Measurements from ENCODE around the gene CSNK1D.

The CSNK1D gene

DNA sequence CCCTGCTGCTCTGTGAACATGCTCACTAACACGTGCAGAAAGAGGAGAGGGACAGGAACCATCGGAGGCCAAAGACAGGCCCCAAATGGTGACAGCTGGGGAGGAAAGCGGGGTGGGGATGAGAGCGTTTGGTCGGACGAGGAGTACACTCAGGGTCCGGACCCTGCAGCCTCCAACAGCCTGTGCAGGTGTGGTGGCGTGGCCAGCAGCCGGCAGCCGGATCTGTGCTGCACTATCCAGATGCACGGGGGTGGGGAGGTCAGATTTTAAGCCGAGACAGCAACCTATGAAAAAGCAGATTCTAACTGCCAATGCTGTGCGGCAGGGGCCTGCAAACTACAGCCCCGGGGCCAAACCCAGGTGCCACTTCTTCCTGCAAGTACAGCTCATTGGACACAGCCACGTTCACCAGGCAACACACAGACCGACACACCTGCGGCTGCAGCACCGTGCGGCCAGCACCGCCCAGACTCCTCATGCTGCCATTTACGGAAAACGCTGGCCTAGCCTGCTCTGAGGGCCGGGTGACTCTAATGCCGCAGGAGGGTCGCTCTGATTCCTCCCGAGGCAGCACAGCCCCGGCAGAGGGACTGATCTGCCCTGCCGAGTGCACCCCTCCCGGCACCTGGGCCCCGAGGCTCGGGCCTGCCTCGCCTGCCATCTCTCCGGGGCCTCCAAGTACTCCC, 23.5 kb downstream of the CSNK1D start:
- DNase-seq: no peak

DNA sequence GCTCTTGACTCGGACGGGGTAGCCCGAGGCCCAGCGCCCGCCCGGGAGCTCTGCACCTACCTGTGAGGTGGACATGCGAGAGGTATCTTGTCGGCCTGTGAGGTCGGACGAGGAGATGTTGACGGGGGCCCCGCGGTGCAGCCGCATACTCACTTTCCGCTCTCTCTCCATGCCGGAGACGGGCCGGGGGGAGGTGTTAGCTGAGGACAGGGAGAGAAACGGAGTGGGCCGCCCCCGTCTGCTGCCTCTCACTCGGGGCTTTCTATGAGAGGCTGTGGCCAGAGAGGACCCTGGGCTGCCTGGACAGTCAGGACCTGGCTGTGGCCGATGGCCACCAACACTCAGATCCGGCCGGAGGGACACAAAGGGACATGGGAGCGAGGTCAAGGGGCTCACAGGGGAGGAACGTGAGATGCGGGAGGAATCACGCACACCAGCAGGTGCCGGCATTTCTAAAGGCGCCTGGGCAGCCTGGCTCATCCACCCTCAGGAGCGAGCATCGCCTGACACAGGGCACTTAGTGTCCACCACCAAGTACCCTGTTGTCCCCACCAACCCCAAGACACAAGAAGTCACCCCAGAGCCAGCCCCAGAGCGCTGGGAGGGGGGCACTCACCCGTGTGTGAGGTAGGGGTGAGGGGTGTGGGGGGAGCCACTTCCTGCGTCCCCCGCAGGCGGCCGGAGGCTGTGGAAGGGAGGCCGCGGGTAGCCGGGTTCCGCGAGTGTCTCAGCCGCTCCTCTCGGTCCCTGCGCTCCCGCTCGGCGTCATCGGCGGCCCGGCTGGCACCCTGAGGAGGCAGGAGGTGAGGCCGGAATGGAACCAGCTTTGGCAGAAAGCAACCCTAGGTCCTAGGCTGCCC, 24.5 kb downstream of the CSNK1D start:
- no peak for DNase-seq

GRCh38 chr17:82247856-82248671, 25.4 kb downstream of the CSNK1D start:
- no peak for DNase-seq

GRCh38 chr17:82247182-82247823, 26.2 kb downstream of the CSNK1D start:
- no peak for DNase-seq

DNA sequence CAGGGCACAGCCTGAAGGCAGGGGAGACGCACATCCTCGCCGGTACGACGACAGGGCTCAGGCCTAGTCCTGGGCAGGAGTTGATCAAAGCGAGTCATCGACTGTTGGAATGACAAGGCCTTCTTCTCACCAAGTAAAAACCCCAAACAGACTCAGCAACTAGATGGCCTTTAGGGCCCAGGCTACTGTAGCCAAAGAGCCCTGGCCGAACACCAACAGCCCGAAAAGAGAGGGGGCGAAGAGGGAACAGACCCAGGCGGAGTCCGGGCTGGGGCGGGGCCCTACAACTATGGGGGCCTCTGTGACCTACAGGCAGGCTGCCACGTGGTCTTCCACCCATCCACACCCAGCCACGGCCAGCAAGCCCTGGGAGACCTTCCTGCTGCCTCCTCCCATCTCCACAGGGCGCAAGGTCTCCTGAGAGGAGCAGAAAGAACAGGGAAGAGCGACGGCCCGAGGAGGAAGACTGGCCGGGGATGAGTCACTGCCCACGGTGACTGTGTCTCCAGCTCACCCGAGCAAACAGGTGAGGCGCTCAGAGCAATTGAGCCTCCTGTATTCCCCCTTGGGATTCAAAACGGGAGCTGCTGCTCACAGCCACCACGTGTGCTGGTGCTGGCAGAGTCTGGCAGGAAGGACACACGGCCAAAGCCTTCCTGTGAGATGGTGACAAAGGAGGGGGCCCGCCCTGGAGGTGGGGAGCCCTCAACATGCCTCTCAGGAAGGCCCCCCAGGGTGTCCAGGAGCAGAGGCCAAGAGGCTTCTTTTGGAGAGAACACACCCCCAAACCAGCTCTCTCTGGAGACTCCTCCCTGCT, 26.9 kb downstream of the CSNK1D start:
- DNase-seq: peak; percentile 66

DNA sequence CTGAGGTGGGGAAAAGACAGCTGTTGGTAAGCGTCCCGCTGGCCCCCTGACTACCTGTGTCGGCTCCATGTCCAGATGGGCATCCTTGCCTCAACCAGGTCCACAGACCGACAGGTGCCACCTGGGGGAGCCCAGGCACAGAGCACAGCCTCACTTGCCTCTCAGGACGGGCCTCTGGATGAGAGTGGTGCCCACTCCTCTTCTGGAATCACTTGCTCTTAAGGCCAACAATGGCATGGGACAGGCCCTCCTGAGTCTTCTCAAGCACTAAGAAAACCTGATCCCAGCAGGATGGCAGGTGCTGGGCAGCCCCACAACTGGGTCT, 27.5 kb downstream of the CSNK1D start:
- DNase-seq: no peak

DNA sequence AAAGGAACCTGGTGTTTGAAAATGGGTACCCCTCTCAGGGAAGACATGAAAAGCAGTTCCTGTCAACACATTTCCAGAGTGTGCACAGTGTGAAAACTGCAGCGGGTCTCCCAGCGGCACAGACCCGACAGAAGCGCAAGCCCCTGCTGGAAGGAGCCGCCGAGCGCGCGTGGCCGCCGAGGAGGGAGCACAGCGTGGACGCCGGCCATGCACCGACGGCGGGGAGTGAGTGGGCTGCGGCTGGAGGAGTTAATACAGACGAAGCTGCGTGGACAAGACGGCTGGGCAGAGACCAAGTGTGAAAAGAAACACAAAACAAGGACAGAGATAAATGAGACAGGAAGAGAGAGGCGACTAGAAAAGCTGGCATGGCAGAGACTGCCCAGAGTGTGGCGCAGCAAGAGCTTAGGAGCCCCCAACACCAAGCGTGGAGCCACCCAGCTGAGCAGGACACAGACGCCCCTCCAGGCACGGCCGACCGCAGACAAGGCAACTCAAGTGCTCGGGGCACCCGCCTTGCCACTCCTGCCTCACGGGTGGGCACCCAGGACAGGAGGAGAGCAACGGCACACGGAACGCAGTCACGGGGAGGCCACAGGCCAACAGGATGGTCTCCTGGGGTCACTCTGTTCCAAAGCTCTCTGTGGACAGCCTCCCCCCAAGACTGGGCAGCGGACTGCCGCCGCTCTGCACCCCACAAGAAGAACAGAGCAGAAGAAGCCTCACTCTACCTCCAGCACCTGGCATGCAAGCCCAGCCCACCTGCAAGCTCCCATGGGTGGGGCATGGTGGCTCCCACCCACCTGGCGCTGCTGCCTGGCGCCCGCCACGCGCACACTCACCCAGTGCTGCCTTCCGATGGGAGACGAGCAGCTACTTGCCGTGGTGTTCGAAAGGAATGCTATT, 28.1 kb downstream of the CSNK1D start:
- DNase-seq: no peak

GRCh38 chr17:82244413-82245133, 28.9 kb downstream of the CSNK1D start:
- peak; percentile 36 for DNase-seq

DNA sequence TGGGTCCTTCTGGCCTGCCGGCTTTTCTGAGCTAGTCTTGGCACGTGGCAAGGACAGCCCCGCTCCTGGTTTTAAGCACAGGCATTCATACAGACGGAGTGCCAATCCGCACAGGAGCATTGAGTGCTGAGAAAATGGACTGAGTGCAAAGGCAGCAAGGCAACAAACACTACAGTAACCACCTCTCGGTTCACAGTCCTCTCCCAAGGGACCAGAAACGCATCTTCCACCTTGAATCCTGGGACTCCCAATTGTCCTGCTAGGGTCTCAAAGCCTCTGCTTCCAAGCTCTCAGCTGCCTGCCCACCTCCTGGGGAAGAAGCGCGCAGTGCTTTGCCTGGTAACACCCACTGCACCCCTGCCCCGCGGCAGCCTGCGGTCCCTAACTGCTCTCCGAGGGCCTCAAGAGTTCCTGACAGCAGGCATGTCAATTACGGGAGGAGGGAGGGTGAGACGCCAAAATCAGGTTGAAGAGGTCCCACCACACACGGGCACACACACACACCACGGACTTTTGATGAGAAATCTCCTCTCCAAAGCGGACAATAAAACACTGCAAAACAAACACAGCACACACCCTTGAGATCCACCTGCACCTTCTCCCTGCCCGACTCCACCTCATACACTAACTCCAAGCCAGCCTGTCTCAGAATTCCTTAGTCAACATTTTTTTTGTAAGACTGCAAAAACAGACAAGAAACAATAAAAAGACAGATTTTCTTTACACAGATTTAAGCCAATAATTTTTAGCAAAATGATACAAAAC, 29.7 kb downstream of the CSNK1D start:
- DNase-seq: no peak

DNA sequence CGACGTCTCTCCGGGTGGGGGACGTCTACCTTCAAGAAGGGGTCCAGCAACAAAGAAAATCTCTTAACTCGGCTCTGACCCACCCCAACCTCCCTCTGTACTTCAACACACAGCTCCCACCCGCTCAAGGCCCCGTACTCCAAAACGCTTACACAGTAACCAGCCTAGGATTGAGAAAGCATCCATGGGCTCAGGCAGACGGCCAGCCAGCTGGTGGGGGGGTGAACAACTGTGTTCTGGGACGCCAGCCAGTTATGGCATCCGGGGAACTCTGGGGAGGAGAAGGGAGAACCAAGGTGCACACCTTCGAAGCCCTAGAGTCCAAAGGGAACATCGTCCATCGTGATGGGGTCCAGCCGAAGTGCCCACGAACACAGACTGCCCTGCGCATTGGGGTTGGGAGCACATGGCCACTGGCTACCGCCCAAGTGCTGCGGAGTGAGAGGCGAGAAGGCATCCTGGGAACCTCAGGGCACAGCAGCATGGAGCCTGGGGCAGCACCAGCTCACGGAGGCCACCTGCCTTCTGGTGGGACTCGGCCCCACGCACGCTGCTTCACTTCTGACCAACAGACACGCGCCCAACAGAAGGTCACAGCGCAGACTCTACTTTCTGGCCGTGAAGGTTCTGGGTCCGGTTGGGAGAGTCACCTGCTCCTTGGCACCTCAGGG, 30.4 kb downstream of the CSNK1D start:
- DNase-seq: peak; percentile 80

- no peak for DNase-seq
These were observed 30.9 kb downstream of the CSNK1D start for GRCh38 chr17:82242698-82242976.

GRCh38 chr17:82241926-82242697, 31.4 kb downstream of the CSNK1D start:
- DNase-seq: peak; percentile 35

- DNase-seq: peak; percentile 53
These were observed 32.1 kb downstream of the CSNK1D start for GRCh38 chr17:82241183-82241925.

GRCh38 chr17:82240506-82241182, 32.9 kb downstream of the CSNK1D start:
- no peak for DNase-seq

DNA sequence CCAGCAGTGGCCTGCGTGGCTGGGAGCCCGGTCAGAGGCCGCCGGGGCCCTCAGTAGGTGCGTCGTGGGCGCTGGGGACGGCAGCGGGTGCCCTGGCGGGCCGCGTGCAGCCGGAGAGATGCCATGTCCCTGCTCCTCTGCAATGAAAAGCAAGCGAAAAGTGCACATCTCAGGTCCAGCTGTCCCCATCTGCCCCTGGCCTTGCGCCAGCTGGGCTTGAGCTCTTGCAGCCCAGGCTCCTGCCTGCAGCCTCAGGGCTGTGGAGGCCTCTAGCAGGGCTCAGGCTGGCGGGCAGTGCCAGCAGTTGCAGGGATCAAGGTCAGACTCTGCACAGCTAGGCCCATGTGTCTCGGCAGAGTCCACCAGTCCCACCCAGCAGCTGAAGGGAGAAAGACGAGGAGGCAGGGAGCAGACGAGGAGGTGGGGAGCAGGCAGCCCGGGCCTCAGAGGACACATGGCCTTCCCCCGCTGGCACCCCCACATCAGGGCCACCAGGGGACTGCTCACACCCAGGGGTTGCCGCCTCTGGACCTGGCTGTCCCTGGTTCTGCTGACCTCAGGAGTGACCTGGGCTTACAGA, 33.5 kb downstream of the CSNK1D start:
- no peak for DNase-seq

GRCh38 chr17:82239401-82239925, 34.0 kb downstream of the CSNK1D start:
- DNase-seq: no peak

All from fibroblast of skin of right biceps (primary cell).